HEK293 (cell line): ENCODE measurements around the gene NOLC1.

Experiments
- CTCF ChIA-PET: fragments of 350-600 bp; formaldehyde crosslinking; extraction: SDS; loops from one replicate; lab custom pipeline; 2021; ENCODE audit warnings: antibody characterized with exemption; lab: Yijun Ruan, JAX
- POLR2A ChIA-PET: fragments of 300-600 bp; formaldehyde crosslinking; extraction: SDS; loops from one replicate; lab custom pipeline; 2020; ENCODE audit warnings: antibody characterized with exemption, inconsistent platforms; lab: Yijun Ruan, JAX
- H3K27ac ChIP-seq: fragments of 200-500 bp; sonication (Bioruptor generic); 2 replicates; pipeline ENCODE4 v1.5.1; 2014; ENCODE audit warnings: low read depth, low read length, control low read depth, inconsistent platforms; ENCODE audit errors: extremely low read depth
- H3K36me3 ChIP-seq, 2 experiments: fragments of 200-500 bp in 1 of 2; sonication (Bioruptor generic) in 1 of 2; 1 replicate in 1 of 2; 2 replicates in 1 of 2; pipeline ENCODE4 v1.5.1; 2014 to 2017; ENCODE audit warnings: inconsistent platforms in 2 of 2, low read length in 2 of 2; ENCODE audit not compliant: control insufficient read depth in 2 of 2, insufficient read depth in 1 of 2
- H3K4me1 ChIP-seq: fragments of 200-500 bp; sonication (Bioruptor generic); 2 replicates; pipeline ENCODE4 v1.5.1; 2014; ENCODE audit warnings: mild to moderate bottlenecking, low read length, inconsistent platforms; ENCODE audit not compliant: control insufficient read depth, insufficient read depth
- H3K4me3 ChIP-seq: 2 replicates; pipeline ENCODE4 v1.5.1; 2011; ENCODE audit warnings: low read depth, mild to moderate bottlenecking, control low read depth, low read length, moderate library complexity
- H3K9me3 ChIP-seq: fragments of 200-500 bp; sonication (Bioruptor generic); 2 replicates; pipeline ENCODE4 v1.5.1; 2014; ENCODE audit warnings: low read depth, low read length, inconsistent platforms; ENCODE audit not compliant: control insufficient read depth, insufficient read depth
- EGR2 ChIP-seq: fragments of 450-650 bp; formaldehyde crosslinking; IDR thresholded peaks from 2 replicates; pipeline ENCODE4 v1.5.1; 2016; ENCODE audit warnings: low read depth, missing biosample characterization, missing genetic modification characterization
- HIC1 ChIP-seq: fragments of 450-650 bp; formaldehyde crosslinking; IDR thresholded peaks from 2 replicates; pipeline ENCODE4 v1.5.1; 2016; ENCODE audit warnings: missing biosample characterization, missing genetic modification characterization
- OSR2 ChIP-seq: fragments of 450-650 bp; formaldehyde crosslinking; IDR thresholded peaks from 2 replicates; pipeline ENCODE4 v1.5.1; 2016; ENCODE audit warnings: missing biosample characterization, missing genetic modification characterization
- SP3 ChIP-seq: fragments of 450-650 bp; formaldehyde crosslinking; IDR thresholded peaks from 2 replicates; pipeline ENCODE4 v1.5.1; 2016; ENCODE audit warnings: missing biosample characterization, missing genetic modification characterization
- ZBTB10 ChIP-seq: fragments of 450-650 bp; formaldehyde crosslinking; IDR thresholded peaks from 2 replicates; pipeline ENCODE4 v1.5.1; 2016; ENCODE audit warnings: missing biosample characterization, missing genetic modification characterization
- ZFHX2 ChIP-seq: fragments of 450-650 bp; formaldehyde crosslinking; conservative IDR thresholded peaks from 2 replicates; pipeline ENCODE4 v1.5.1; 2016; ENCODE audit warnings: missing biosample characterization, missing genetic modification characterization
- ZNF148 ChIP-seq: fragments of 450-650 bp; formaldehyde crosslinking; IDR thresholded peaks from 2 replicates; pipeline ENCODE4 v1.5.0; 2017; ENCODE audit warnings: missing biosample characterization, missing genetic modification characterization, borderline replicate concordance
- ZNF2 ChIP-seq: fragments of 450-650 bp; formaldehyde crosslinking; IDR thresholded peaks from 2 replicates; pipeline ENCODE4 v1.5.1; 2016; ENCODE audit warnings: missing biosample characterization, missing genetic modification characterization
- ZNF366 ChIP-seq: fragments of 450-650 bp; formaldehyde crosslinking; conservative IDR thresholded peaks from 2 replicates; pipeline ENCODE4 v1.5.1; 2016; ENCODE audit warnings: missing biosample characterization, missing genetic modification characterization
- ZNF37A ChIP-seq: fragments of 450-650 bp; IDR thresholded peaks from 2 replicates; pipeline ENCODE4 v1.5.1; 2018; ENCODE audit warnings: missing biosample characterization, missing genetic modification characterization
- ZNF398 ChIP-seq: fragments of 450-650 bp; formaldehyde crosslinking; IDR thresholded peaks from 2 replicates; pipeline ENCODE4 v1.5.1; 2017; ENCODE audit warnings: missing biosample characterization, missing genetic modification characterization
- ZNF423 ChIP-seq: fragments of 450-650 bp; formaldehyde crosslinking; IDR thresholded peaks from 2 replicates; pipeline ENCODE4 v1.5.1; 2016; ENCODE audit warnings: missing biosample characterization, missing genetic modification characterization
- ZNF513 ChIP-seq: fragments of 450-650 bp; IDR thresholded peaks from 2 replicates; pipeline ENCODE4 v1.5.1; 2018; ENCODE audit warnings: missing biosample characterization, missing genetic modification characterization
- ZNF571 ChIP-seq: fragments of 450-650 bp; formaldehyde crosslinking; IDR thresholded peaks from 2 replicates; pipeline ENCODE4 v1.5.0; 2017; ENCODE audit warnings: missing biosample characterization, missing genetic modification characterization
- ZNF596 ChIP-seq: fragments of 450-650 bp; IDR thresholded peaks from 2 replicates; pipeline ENCODE4 v1.5.0; 2018; ENCODE audit warnings: missing biosample characterization, mild to moderate bottlenecking, missing genetic modification characterization, moderate library complexity
- ZNF664 ChIP-seq: fragments of 450-650 bp; formaldehyde crosslinking; IDR thresholded peaks from 2 replicates; pipeline ENCODE4 v1.5.1; 2016; ENCODE audit warnings: missing biosample characterization, missing genetic modification characterization
- ZNF707 ChIP-seq: fragments of 450-650 bp; formaldehyde crosslinking; IDR thresholded peaks from 2 replicates; pipeline ENCODE4 v1.5.1; 2016; ENCODE audit warnings: missing biosample characterization, missing genetic modification characterization
- ZNF785 ChIP-seq: fragments of 450-650 bp; formaldehyde crosslinking; IDR thresholded peaks from 2 replicates; pipeline ENCODE4 v1.5.1; 2016; ENCODE audit warnings: missing biosample characterization, missing genetic modification characterization

Gene NOLC1

GRCh38 chr10:102154466-102155116 lies 2.4 kb downstream of the NOLC1 start:
- no peak overlapping the region for H3K27ac ChIP-seq
- no peaks in the 10 kb centered on the region for H3K9me3 ChIP-seq
- CTCF ChIA-PET, result interaction anchor here (1.8 to 5.0 kb wide), 2 partner anchors 15 to 23 kb away, joined by 10 to 31 read pairs; no protein-coding TSS in a partner anchor
- H3K36me3 ChIP-seq, result peaks cover 57 to 64% of the 10 kb centered on the region in 2 experiments
- TF ChIP-seq ZNF148 (tag by site-specific recombination) (no peak), EGR2 (tag by site-specific recombination) (0 out of 2 replicates have a peak, but pooled peaks have one; percentile 40), ZFHX2 (tag by site-specific recombination) (peak; percentile 26; the same call in 1 of the 2 replicates), SP3 (tag by site-specific recombination) (no peak), ZNF423 (no peak), ZNF596 (no peak), ZNF707 (tag by site-specific recombination) (no peak)
- peaks cover 2% of the 10 kb centered on the region; the same call in 1 of the 2 replicates for H3K4me1 ChIP-seq
- POLR2A ChIA-PET, result no interaction called here
- no peak overlapping the region for H3K4me3 ChIP-seq

- Histone ChIP-seq H3K4me3 (no peak overlapping the region), H3K9me3 (no peaks in the 10 kb centered on the region), H3K36me3 (peaks cover 71 to 82% of the 10 kb centered on the region in 2 experiments), H3K4me1 (no peaks in the 10 kb centered on the region; the same call in 1 of the 2 replicates), H3K27ac (no peak overlapping the region)
- TF ChIP-seq ZNF513 (tag by site-specific recombination), result peak; percentile 45; the same call in 1 of the 2 replicates
- TF ChIP-seq ZBTB10 (tag by site-specific recombination), result no peak
- TF ChIP-seq ZNF571 (tag by site-specific recombination), result no peak
- TF ChIP-seq ZNF37A (tag by site-specific recombination), result no peak
- CTCF ChIA-PET, result interaction anchor here (0.7 to 1.2 kb wide), 4 partner anchors 25 to 85 kb away, joined by 3 to 5 read pairs (median 3); partner anchors contain the start of gene PPRC1
- POLR2A ChIA-PET, result interaction anchor here (0.7 kb wide), 1 partner anchor 317 kb away, joined by 3 read pairs; no protein-coding TSS in a partner anchor
Observed at GRCh38 chr10:102157224-102157623, 5.0 kb downstream of the NOLC1 start.

GRCh38 chr10:102159051-102159597 lies 6.9 kb downstream of the NOLC1 start:
- ChIA-PET CTCF (interaction anchor here (1.1 to 1.7 kb wide), 3 partner anchors 11 to 193 kb away, joined by 3 to 5 read pairs (median 4); no protein-coding TSS in a partner anchor), POLR2A (no interaction called here)
- H3K4me3 ChIP-seq, result no peak overlapping the region
- no peak overlapping the region for H3K27ac ChIP-seq
- TF ChIP-seq ZNF2, result no peak
- peak; percentile 87 for TF ChIP-seq OSR2 (tag by site-specific recombination)
- no peak for TF ChIP-seq ZNF398 (tag by site-specific recombination)
- TF ChIP-seq ZNF785 (tag by site-specific recombination), result no peak
- TF ChIP-seq HIC1, result no peak
- TF ChIP-seq ZNF664 (tag by site-specific recombination), result no peak
- no peak for TF ChIP-seq ZNF366 (tag by site-specific recombination)
- H3K36me3 ChIP-seq, result peaks cover 83 to 99% of the 10 kb centered on the region in 2 experiments
- H3K9me3 ChIP-seq, result no peaks in the 10 kb centered on the region
- no peaks in the 10 kb centered on the region; the same call in 1 of the 2 replicates for H3K4me1 ChIP-seq
